GM12878 (cell line): ENCODE results near the gene TNFRSF9.

ENCODE experiments used
- CTCF ChIP-seq, 3 experiments: IDR thresholded peaks in 2 of 3; conservative IDR thresholded peaks in 1 of 3; 2 replicates each; pipeline ENCODE4 v1.5.1; 2011; ENCODE audit warnings: low read depth in 3 of 3, low read length in 3 of 3, mild to moderate bottlenecking in 3 of 3, control low read depth in 2 of 3, moderate library complexity in 2 of 3, inconsistent platforms in 1 of 3, mixed read lengths in 1 of 3; ENCODE audit not compliant: control insufficient read depth in 2 of 3, insufficient read depth in 1 of 3; ENCODE audit errors: extremely low read depth in 1 of 3
- EZH2 ChIP-seq: IDR thresholded peaks from 2 replicates; pipeline ENCODE4 v1.6.1; 2012; ENCODE audit warnings: low read depth, mild to moderate bottlenecking, control low read depth, inconsistent platforms, low read length, borderline replicate concordance; ENCODE audit not compliant: control insufficient read depth
- MEF2A ChIP-seq: IDR thresholded peaks from 2 replicates; pipeline ENCODE4 v1.6.1; 2011; ENCODE audit warnings: low read depth, mild to moderate bottlenecking, low read length, moderate library complexity; ENCODE audit not compliant: insufficient read depth
- MXI1 ChIP-seq: fragments of 150-350 bp; IDR thresholded peaks from 2 replicates; pipeline ENCODE4 v1.6.1; 2011; ENCODE audit warnings: low read depth, mild to moderate bottlenecking, inconsistent platforms, low read length, improper control_type of control experiment
- SREBF2 ChIP-seq: IDR thresholded peaks from 2 replicates; pipeline ENCODE4 v1.6.1; 2012; ENCODE audit warnings: mild to moderate bottlenecking, low read length
- USF2 ChIP-seq: IDR thresholded peaks from 2 replicates; pipeline ENCODE4 v1.6.1; 2011; ENCODE audit warnings: low read depth, low read length, improper control_type of control experiment, borderline replicate concordance
- ZNF592 ChIP-seq: fragments of 450-650 bp; IDR thresholded peaks from 2 replicates; pipeline ENCODE4 v1.6.1; 2017; ENCODE audit warnings: mild to moderate bottlenecking, moderate library complexity

GRCh38 chr1:7967196-7967595, 26.6 kb upstream of the TNFRSF9 start:
- TF ChIP-seq ZNF592 (no peak), MEF2A (no peak), MXI1 (no peak), SREBF2 (no peak), CTCF (IDR thresholded peaks at IDR 0.05 in 2 of 3, conservative IDR thresholded peaks at IDR 0.05 in 1 of 3; ENCODE audit: control insufficient read depth in 2 of 3, extremely low read depth in 1 of 3, insufficient read depth in 1 of 3, low read depth in 3 of 3, low read length in 3 of 3) (no peak), USF2 (no peak), EZH2 (no peak)
